HG03439 (cell line): ENCODE results near the gene NHSL2.

Experiments
- ATAC-seq: cut with Tn5 transposase; IDR thresholded peaks from one replicate; pipeline ENCODE4 v1.9.1; 2021; ENCODE audit warnings: mild to moderate bottlenecking, moderate library complexity; ENCODE audit not compliant: unreplicated experiment

NHSL2 gene

DNA sequence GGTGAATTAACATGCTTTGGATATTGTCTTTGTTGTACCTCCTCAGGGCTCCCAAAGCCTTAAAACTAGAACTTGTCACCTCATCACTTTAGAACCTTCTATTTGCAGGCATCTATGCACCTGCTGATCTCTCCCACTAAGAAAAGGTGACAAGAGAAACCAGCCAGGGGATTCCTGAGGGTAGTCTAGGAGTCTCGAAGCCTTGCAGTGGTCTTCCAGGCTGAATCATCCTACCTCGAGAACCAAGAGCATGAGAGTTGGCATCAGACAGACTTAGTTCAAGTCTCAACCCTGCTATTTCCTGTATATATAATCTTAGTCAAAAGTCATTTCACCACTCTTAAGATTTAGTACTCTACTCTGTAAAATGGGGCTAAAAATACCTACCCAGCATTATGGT, 191.5 kb downstream of the NHSL2 start:
- no peak for ATAC-seq

DNA sequence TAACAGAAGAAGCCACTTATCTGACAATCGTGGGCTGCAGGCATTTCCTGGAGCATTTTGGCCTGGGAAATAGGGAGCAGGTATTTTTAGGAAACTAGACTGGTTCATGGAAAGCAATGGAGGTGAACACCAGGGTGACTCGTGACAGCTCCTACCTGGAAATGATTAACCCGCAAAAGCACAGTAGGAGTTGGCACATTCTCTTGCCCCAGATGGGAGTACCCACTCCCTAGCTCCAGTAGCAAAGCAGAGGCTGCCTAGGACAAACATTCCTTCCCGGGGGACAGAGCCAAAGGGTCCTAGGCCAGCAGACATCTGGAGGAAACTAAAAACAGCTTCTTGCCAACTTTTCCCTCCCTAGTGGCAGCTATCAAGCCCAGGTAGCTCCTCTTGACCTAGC, 192.1 kb downstream of the NHSL2 start:
- ATAC-seq, result no peak

DNA sequence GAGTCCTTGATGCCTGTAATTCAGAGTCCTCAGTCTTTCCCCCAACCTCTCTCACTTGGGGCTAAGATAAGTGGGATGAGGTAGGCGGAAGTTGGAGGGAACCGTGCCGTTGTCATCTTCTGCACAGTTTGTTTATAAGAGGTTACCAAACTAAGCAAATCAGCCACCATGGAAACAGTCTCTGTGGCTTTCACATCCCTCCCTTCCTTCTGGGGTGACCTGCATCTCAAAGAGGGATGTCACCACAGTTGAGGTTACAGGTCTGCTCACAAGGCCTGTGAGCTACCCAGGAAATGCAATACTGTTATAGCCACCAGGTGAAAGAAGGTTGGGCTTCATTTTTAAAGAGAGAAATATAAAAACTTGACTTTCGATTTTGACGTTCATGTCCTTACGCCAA, 194.8 kb downstream of the NHSL2 start:
- no peak for ATAC-seq

DNA sequence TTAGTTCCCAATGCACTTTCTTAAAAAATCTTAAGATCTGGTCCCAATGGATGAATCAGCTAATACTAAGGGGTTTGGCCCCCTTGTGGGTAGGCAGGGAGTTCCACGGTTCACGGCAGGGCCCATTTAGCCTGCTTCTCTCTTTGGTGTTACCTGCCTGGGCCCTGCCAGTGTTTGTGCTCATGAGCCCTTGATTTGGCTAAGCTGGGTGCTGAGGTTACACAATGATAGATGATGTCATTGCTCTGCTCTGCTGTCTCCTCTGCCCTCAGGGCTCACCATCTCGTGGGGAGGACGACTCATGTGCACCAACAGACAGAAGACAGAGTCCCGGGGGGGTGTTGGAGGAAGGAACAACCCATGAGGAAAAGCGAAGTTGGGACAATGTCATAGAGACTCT, 196.7 kb downstream of the NHSL2 start:
- no peak for ATAC-seq

DNA sequence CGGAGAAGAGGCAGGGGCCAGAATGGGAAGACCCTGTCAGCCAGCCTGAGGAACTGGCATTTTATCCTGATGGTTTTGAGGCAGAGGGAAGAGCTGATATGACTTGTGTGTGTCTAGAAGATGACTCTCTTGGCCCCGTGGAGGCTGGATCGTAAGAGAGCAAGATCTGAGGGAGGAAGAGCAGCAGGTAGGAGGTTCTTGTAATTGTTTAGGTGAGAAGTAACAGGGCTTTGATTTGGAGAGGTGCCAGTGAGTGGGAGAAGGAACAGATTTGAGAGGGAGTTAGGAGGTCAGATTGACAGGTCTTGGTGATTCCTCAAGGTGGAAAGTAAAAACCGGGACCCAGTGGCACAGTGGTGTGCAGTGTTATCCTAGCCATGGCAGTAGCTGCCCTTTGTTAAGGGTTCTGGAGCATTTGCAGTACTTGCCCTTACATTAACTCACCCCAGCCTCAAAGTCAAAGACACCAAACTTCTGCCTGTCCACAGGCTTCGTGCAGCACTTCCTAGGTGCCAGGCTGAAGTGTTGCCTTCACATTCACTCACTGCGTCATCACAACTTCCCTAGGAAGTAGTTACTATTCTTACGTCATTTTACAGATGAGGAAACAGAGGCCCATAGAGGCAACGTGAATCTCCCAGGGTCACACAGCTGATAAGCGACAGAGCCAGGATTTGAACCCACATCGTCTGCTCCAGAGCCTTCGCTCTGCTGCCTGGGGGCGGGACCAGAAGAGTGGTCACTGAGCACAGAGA, 197.4 kb downstream of the NHSL2 start:
- ATAC-seq, result no peak

DNA sequence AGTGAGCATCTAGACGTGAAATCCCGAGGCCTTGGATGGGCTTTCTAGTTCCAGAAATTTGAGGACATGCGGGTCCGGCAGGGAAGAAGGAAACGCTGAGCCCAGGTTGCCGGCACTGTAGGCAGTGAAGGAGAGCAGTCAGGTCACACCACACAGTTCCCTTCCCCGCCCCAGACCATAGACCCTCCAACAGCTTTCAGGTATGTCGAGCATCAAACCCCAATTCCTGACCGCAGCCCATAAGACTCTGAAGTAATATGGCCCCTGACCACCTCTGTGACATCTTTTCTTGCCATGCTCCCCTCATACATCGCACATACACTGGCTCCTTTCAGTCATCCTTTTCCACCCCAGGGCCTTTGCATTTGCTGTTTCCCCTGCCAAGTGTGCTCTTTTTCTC, 198.0 kb downstream of the NHSL2 start:
- ATAC-seq, result no peak

DNA sequence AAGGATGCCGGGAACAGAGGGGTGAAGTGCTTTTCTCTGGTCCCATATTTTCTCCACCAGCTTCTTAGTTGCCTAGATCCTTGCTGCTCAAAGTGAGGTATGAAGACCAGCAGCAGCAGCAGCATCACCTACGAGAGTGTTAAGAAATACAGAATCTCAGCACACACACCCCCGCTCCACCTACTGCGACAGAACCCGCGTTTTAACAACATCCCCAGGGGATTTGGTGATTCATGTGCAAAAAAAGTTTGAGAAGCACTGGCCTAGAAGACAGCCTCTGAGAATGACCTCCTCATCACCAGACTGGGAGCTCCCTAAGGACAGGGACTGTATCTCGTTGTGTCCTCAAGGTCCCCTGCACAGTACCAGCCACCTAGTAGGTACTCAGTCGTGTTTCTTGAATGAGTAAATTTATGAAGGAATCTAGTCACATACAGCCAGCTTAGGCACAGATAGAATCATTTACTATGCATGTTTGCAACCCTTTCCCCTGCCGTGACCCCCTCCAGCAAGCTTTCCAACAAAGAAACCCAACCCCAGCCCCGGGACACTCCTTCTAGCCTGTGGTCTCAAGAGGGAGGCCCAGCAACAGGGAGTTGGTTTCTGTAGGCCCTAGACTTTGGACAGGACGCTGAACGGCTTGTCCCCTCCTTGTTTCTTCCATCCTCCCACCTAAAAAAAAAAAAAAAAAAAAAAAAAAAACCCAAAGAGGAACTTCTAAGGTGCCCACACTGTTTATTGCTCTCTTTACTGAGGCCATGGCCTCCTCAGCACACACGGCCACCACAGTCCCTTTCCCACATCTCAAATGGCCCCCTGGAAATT, 199.6 kb downstream of the NHSL2 start:
- no peak for ATAC-seq

DNA sequence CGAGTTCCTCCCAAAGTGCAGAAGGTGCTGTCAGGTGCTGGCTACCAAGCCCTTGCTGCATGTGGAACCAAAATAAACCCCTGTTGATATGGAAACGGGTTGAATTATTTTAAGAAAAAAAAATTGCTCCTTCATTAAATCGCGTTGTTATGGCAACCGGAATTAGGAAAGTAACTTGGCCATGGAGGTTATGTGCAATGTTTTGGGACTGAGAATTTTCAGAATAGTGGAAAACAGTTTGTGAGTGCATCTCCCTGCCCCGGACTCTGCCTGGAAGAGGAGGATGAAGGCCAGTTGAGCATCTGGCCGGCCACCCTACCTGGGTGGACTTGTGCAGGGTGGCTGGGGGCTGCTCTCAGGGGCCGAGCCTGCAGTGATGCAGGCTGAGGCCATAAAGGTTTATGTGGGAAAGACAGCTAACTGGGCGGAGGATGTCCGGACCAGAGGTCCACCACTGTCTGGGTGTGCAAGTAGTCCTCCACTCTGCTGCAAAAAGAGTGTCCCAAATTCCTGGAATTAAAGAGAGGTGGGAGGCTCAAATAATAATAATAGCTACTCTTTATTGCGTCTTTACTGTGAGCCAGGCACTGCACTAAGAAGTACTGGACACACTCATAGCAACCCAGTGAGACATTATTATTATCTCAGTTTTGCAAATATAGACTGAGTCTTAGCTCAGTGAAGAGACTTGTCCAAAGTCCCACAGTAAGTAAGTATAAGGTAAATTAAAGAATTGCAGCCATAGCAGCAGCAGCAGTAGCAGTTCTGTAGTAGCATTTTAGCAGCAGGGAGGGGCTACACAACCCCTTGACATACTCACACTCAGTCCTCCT, 200.4 kb downstream of the NHSL2 start:
- no peak for ATAC-seq

DNA sequence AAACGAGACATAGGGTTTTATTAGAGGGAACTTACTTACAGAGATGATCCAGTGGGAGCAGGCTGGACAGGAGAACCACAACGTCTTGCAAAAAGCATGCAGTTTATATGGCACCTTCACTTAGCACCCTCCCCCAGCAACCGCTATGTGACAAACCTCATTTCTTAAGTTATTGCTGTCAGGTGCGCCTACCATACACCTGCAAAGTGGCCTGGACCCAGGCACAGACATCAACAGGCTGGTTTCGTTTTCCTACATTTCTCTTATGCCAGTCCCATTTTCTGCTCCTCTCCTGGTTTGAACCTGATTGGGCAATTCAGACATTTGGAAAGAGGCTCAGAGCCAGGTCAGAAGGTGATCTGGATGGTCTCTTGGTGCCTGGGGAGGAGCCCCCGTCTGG, 202.8 kb downstream of the NHSL2 start:
- ATAC-seq, result no peak

DNA sequence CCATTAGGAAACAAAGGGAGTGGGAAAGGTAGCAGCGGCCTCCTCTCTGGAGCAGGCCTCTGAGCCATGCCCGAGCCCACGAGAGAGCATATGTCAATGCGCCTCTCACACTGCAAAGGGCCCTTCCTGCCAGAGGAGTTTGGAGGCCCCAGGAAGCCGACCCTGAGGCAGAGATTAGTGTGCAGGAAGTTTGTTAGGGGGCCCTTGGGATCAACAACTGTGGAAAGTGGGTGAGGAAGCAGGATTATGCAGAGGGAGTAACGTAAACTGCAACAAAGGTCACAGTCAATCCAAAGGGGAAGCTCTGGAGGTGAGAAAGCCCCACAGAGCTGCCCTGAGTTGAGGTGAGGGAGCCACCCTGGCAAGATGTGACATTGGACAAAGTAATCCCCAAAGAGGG, 203.7 kb downstream of the NHSL2 start:
- no peak for ATAC-seq

DNA sequence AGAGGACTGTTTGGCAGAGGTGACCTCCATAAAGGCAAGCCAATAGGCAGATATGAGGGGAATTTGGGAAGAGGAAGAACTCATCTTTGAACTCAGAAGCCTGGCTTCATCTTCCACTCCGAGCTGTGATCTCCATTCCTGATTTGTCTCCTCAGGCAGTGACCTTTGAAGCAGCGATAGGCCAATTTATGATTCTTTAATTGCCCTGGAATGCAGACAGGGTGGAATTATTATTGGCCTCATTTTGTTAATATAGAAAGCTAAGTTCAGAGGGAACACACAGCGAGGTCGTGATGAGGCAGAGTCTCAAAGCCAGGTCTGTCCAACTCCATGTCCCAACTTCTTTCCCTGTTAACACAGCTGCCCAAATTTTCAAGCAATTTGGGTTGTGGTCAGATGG, 204.2 kb downstream of the NHSL2 start:
- no peak for ATAC-seq

DNA sequence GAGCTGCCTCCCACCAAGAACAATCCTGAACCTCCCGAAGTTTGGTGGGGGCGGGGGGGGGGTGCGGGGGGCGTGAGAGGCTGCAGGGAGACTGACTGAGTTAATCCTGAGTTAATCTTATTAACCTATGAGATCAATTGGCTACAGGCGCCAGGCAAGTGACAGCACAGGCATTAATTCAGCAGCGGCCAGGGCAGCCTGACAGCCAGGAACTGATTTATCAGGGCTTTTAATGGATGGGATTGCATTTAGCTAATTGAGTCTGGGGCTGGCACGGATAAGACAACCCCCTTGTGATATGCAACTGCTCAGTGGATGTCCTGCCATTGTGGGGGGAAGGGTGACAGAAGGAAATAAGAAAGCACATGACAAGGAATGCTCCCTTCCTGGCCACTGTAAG, 204.7 kb downstream of the NHSL2 start:
- no peak for ATAC-seq

DNA sequence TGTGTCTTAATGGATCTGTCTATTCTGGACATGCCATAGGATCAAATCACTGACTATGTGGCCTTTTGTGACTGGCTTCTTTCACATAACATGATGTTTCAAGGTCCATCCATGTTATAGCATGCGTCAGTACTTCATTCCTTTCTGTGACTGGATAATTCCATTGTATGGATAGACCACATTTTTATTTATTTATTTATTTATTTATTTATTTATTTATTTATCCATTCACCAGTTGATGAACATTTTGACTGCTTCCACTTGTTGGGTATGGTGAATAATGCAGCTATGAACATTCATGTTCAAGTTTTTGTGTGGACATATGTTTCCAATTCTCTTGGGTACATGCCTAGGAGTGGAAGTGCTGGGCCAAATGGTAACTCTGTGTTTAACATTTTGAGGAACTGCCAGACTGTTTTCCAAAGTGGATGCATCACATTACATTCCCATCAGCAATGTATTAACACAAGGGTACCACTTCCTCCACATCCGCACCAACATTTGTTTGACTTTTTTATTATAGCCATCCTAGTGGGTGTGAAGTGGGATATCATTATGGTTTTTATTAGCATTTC, 207.1 kb downstream of the NHSL2 start:
- ATAC-seq, result no peak

DNA sequence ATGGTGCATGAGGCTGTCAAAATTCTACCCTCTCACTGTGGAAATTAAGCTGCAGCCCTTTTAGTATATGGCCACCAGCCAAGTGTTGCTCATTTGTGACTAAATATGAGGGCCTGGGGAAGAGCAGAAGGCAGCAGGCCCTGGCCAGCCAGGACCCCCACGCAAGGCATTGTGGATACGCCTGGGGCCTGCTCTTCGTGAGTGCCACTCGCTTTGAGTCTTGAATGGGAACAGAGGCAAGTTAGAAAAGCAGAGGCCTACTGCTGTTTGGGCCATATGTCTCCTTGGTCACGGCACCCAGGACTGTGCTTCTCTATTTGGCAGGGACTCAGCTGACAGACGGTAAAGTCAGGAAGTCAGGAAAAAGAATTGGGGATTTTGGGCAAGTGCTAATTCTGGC, 210.2 kb downstream of the NHSL2 start:
- no peak for ATAC-seq

DNA sequence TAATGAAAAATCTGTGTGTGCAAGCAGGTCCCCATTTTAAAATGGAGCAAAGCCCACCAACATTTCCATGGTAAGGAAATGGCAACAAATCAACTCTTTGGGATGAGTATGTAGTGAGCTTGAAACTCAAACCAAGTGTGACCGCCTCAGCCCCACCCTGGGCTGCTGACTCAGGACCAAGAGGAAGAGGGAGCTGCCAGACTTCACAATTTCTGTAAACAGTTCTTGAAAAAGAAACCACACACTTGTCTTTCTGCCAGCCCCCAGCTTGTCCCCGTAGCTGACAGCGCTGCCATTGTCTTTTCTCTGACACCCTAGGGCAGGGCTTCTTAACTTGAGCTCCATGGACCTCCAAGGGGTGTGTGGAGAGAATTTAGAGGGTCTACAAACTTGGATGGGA, 210.7 kb downstream of the NHSL2 start:
- no peak for ATAC-seq

DNA sequence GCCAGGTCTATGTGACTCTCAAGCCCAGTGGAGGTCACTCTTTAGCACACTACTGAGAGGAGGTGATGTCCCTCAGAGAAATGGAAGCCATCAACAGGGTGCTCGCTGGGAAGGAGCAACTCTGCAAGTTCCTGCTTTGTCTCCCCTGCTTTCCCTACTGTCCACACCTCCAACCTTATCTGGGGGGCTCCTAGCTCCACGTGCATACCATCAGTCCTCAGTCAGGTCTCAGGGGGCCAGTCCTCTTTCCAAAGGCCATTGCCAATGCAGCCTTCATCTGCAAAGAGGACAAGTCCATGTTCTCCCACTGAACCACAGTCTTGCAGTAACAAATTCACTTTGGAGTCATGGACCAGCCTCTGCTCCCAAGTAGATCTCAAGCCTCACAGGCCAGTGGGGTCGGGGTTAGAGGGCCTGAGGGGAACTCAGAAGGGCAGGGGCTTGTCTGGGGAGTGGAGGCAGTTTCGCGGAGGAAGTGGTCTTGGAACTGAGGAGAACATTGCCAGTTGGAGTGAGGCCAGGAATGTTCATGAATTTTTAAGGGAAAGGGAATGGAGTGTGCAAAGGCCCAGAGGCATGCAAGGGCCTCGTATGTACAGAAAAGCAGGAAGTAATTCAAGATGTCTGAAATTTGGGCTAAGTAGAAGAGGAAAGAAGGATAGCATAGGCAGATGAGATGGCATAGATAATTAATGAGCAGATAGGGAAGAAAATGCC, 212.1 kb downstream of the NHSL2 start:
- no peak for ATAC-seq

DNA sequence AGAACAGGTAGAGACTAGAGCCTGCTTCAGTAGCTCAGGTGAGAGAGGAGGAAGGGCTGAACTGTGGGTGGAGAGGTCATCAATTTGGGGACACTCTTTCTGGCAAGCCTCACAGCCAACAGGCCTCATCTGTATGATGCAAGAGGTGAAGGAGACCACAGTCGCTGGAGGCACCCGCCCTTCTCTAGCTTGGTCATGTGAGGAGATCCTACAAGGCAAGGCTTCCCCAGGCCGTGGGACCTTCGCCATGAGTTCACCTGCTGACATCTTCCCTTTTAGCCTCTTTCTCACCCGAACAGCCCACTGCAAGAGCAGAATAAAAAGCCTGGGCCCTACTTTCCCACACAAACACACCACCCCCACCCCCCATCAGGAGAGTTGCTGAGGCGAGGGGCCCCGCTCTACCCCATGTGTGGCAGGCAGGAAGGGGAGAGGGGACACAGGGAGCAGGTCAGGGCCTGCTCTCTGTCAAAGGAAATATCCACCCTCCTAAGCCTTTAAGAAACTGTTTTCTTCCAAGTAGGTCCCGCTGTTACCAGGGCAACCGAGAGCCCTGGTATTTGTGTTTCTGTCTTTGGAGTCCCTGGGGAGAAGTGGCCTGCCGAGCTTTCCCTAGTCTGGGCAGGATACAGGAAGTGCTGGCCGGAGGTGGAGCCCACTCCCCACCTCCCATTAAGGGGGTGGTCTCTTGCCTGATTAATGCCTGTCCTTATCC, 213.0 kb downstream of the NHSL2 start:
- ATAC-seq, result no peak

DNA sequence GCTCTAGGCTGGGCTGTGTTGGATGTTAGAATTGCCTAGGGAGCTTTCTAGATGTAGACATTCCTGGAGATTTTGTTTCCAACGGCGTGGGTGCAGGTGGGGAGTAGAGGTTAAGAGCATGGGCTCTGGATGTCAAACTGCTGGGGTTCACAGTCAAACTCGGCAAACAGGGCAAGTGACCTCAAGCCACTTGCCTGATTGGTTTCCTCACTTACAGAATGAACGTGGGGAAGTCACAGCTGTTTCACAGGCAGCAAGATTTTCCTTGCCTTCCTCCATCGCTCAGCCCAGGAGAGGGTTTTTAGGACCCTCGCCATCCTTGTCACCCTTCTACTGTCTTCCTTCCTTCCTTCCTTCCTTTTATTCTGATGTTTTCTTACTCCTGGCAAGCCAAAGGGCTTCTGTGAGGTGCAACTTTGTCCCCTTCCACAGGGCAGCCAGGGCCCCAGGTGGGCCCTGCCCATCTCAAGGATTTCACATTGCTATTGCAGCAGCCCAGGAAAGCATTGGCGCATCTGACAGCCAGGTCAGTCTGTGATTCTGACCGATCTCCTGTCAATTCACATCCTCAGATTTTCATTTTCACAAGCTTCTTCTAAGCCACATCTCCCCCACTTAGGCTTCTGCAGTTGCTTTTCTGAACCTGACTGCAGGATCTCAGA, 214.0 kb downstream of the NHSL2 start:
- no peak for ATAC-seq

DNA sequence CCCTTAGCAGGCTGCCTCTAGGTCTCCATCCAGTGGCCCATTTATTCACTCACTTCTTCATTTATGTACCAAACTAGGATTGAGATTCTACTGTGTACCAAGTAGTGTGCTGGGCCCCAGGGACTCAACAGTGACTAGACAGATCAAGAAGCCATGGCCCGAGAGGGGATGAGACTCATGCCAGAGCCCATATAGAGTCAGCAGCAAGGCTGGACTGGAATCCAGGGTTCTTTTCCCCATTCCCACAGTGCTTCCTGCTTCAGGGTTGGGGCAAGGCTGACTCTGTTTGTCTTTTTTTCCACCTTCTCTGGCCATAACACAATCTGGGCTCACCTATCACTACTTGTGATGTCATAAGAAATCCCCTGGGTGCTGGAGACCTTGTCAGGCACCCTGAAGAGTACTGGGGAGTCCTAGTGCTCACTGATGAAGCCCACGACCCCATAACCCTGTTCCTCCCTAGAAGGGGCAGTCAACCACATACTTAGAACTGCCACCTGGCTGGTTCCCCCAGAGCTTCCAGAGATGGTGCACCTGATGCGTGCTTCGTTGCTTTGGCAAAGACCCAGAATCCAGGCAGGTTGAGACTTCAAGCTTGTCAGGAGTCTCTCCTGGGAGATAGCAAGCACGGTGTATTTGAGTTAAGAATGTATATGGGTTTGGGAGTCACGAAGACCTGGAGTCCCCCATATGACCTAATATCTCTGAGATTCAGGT, 214.8 kb downstream of the NHSL2 start:
- ATAC-seq, result no peak
